ENCODE data around the gene SPRR1A.

SPRR1A gene

GRCh38 chr1:152983234-152983633 lies 647 bp upstream of the SPRR1A start:
- TF ChIP-seq CTCF (IDR thresholded peaks at IDR 0.05; ENCODE audit: low read length) (no peak), EZH2 (IDR thresholded peaks at IDR 0.05; ENCODE audit: borderline replicate concordance, low read length) (no peak)
- Histone ChIP-seq H3K4me2 (ENCODE audit: low read length) (no peak overlapping the region), H3K9me2 (ENCODE audit: low read depth, low read length) (no peaks in the 10 kb centered on the region), H4K20me1 (ENCODE audit: insufficient read depth, low read length) (no peaks in the 10 kb centered on the region), H3K9ac (ENCODE audit: low read length) (no peak overlapping the region), H3K4me3 (ENCODE audit: low read depth, low read length, poor library complexity, severe bottlenecking) (no peak overlapping the region), H3F3A (ENCODE audit: insufficient read depth, low read length) (no peaks in the 10 kb centered on the region), H3K4me1 (ENCODE audit: insufficient read depth, low read length, severe bottlenecking) (no peaks in the 10 kb centered on the region), H3K27ac (ENCODE audit: low read depth, low read length, poor library complexity, severe bottlenecking) (no peak overlapping the region), H3K36me3 (ENCODE audit: insufficient read depth, low read length) (no peaks in the 10 kb centered on the region), H3K27me3 (ENCODE audit: insufficient read depth, low read length) (no peaks in the 10 kb centered on the region), H3K9me3 (ENCODE audit: low read length) (no peaks in the 10 kb centered on the region), H2AFZ (ENCODE audit: low read length) (no peak overlapping the region), H3K79me2 (ENCODE audit: insufficient read depth, low read length) (no peaks in the 10 kb centered on the region)

GRCh38 chr1:152986578-152986977 lies 2.7 kb downstream of the SPRR1A start:
- H3K4me2 ChIP-seq (ENCODE audit: low read length) = no peak overlapping the region
- no peaks in the 10 kb centered on the region for H3K4me1 ChIP-seq (ENCODE audit: insufficient read depth, low read length, severe bottlenecking)
- H3K9ac ChIP-seq (ENCODE audit: low read length) = no peak overlapping the region
- no peak overlapping the region for H3K4me3 ChIP-seq (ENCODE audit: low read depth, low read length, poor library complexity, severe bottlenecking)
- no peaks in the 10 kb centered on the region for H3F3A ChIP-seq (ENCODE audit: insufficient read depth, low read length)
- H3K79me2 ChIP-seq (ENCODE audit: insufficient read depth, low read length) = no peaks in the 10 kb centered on the region
- no peaks in the 10 kb centered on the region for H3K27me3 ChIP-seq (ENCODE audit: insufficient read depth, low read length)
- no peaks in the 10 kb centered on the region for H3K36me3 ChIP-seq (ENCODE audit: insufficient read depth, low read length)
- no peaks in the 10 kb centered on the region for H3K9me3 ChIP-seq (ENCODE audit: low read length)
- no peak overlapping the region for H2AFZ ChIP-seq (ENCODE audit: low read length)
- no peaks in the 10 kb centered on the region for H3K9me2 ChIP-seq (ENCODE audit: low read depth, low read length)
- no peak for TF ChIP-seq EZH2 (IDR thresholded peaks at IDR 0.05; ENCODE audit: borderline replicate concordance, low read length)
- H3K27ac ChIP-seq (ENCODE audit: low read depth, low read length, poor library complexity, severe bottlenecking) = no peak overlapping the region
- no peaks in the 10 kb centered on the region for H4K20me1 ChIP-seq (ENCODE audit: insufficient read depth, low read length)

- H3K4me2 ChIP-seq (ENCODE audit: low read length) = no peak overlapping the region
- no peaks in the 10 kb centered on the region for H3F3A ChIP-seq (ENCODE audit: insufficient read depth, low read length)
- H2AFZ ChIP-seq (ENCODE audit: low read length) = no peak overlapping the region
- H3K9me2 ChIP-seq (ENCODE audit: low read depth, low read length) = no peaks in the 10 kb centered on the region
- H3K9me3 ChIP-seq (ENCODE audit: low read length) = no peaks in the 10 kb centered on the region
- H4K20me1 ChIP-seq (ENCODE audit: insufficient read depth, low read length) = no peaks in the 10 kb centered on the region
- no peak overlapping the region for H3K27ac ChIP-seq (ENCODE audit: low read depth, low read length, poor library complexity, severe bottlenecking)
- no peaks in the 10 kb centered on the region for H3K4me1 ChIP-seq (ENCODE audit: insufficient read depth, low read length, severe bottlenecking)
- H3K9ac ChIP-seq (ENCODE audit: low read length) = no peak overlapping the region
- TF ChIP-seq EZH2 (IDR thresholded peaks at IDR 0.05; ENCODE audit: borderline replicate concordance, low read length) (no peak), CTCF (IDR thresholded peaks at IDR 0.05; ENCODE audit: low read length) (no peak)
- H3K27me3 ChIP-seq (ENCODE audit: insufficient read depth, low read length) = no peaks in the 10 kb centered on the region
- no peaks in the 10 kb centered on the region for H3K36me3 ChIP-seq (ENCODE audit: insufficient read depth, low read length)
- no peak overlapping the region for H3K4me3 ChIP-seq (ENCODE audit: low read depth, low read length, poor library complexity, severe bottlenecking)
- H3K79me2 ChIP-seq (ENCODE audit: insufficient read depth, low read length) = no peaks in the 10 kb centered on the region
Measured at GRCh38 chr1:152993186-152993585, 9.3 kb downstream of the SPRR1A start.

- Histone ChIP-seq H3K4me2 (ENCODE audit: low read length) (no peak overlapping the region), H2AFZ (ENCODE audit: low read length) (no peak overlapping the region), H3F3A (ENCODE audit: insufficient read depth, low read length) (no peaks in the 10 kb centered on the region), H3K4me1 (ENCODE audit: insufficient read depth, low read length, severe bottlenecking) (no peaks in the 10 kb centered on the region), H3K27me3 (ENCODE audit: insufficient read depth, low read length) (no peaks in the 10 kb centered on the region), H3K9me3 (ENCODE audit: low read length) (no peaks in the 10 kb centered on the region), H3K79me2 (ENCODE audit: insufficient read depth, low read length) (no peaks in the 10 kb centered on the region), H3K4me3 (ENCODE audit: low read depth, low read length, poor library complexity, severe bottlenecking) (no peak overlapping the region), H3K9ac (ENCODE audit: low read length) (no peak overlapping the region), H3K27ac (ENCODE audit: low read depth, low read length, poor library complexity, severe bottlenecking) (no peak overlapping the region), H3K9me2 (ENCODE audit: low read depth, low read length) (no peaks in the 10 kb centered on the region), H4K20me1 (ENCODE audit: insufficient read depth, low read length) (no peaks in the 10 kb centered on the region), H3K36me3 (ENCODE audit: insufficient read depth, low read length) (no peaks in the 10 kb centered on the region)
- TF ChIP-seq EZH2 (IDR thresholded peaks at IDR 0.05; ENCODE audit: borderline replicate concordance, low read length) = no peak
- TF ChIP-seq CTCF (IDR thresholded peaks at IDR 0.05; ENCODE audit: low read length) = no peak
Measured at GRCh38 chr1:152995842-152996241, 12.0 kb downstream of the SPRR1A start.

All from OCI-LY1 (cell line).